ENCODE results near the gene PIGU. TPM values are rescaled to one million over a fixed set of nuclear protein-coding genes. Genes with fewer than 3 reads are reported as not detected.

Gene PIGU
- total and polyA plus RNA-seq, 2 of the 13 experiments (the other 11 are each of a cell fraction or from before 2014, with no cell fraction given): 45.5 to 231 TPM

DNA sequence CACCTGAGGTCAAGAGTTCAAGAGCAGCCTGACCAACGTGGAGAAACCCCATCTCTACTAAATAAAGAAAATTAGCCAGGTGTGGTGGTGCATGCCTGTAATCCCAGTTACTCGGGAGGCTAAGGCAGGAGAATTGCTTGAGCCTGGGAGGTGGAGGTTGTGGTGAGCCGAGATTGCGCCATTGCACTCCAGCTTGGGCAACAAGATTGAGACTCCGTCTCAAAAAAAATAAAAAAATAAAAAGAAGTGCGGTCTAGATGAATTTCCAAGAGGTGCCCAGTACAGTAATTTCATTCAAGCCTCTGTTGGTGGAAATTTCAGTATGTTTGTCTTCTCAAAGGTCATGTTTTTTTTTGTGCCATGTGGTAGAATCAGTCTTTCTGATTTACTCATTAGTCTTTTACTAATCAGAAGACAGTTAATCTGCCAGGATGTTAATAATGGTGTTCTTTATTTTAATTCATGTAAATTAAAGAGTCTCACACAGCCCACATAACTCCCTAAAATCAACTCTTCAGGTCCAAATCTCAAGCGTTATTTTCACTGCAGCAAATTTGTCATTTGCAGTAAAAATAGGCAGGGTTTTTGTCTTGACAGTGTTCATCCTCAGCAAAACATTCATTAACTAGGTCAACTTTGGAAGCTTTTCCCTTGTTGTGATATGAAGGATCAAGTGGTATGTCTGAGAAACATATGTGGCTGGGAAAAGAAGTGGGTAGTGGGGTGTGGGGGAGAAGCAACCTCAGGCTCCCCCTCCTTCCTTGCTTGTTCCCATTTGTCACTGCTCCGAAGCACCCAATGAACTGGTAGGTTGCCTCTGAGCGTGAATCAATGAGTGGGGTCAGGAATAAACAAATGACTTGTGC, 40.6 kb upstream of the PIGU start:
- Histone ChIP-seq H3K9me3 (ENCODE audit: low read length) (no peaks in the 10 kb centered on the region), H3K4me2 (ENCODE audit: low read depth, low read length) (peak overlapping the region; percentile 50), H3K9ac (ENCODE audit: insufficient read depth, low read depth, low read length) (peak overlapping the region; percentile 26), H2AFZ (ENCODE audit: low read length) (no peak overlapping the region), H3K27me3 (ENCODE audit: control insufficient read depth in 1 of 2, insufficient read depth in 2 of 2, low read length in 2 of 2) (no peaks in the 10 kb centered on the region), H3K79me2 (ENCODE audit: insufficient read depth, low read length) (no peaks in the 10 kb centered on the region), H3K4me3 (replicated peaks in 1 of 3; ENCODE audit: insufficient read depth in 1 of 3, low read depth in 2 of 3, low read length in 3 of 3) (peak overlapping the region in 2 of 3 experiments; percentile 2 to 12; a peak in 1 of 6 replicates), H4K20me1 (ENCODE audit: insufficient read depth, low read length) (no peaks in the 10 kb centered on the region), H3K4me1 (ENCODE audit: insufficient read depth, low read length) (peaks cover 71% of the 10 kb centered on the region), H3K27ac (ENCODE audit: extremely low read length, insufficient read depth, low read length) (peak overlapping the region; percentile 71), H3K36me3 (replicated peaks in 1 of 2; ENCODE audit: control insufficient read depth in 1 of 2, insufficient read depth in 2 of 2, low read length in 2 of 2) (peaks cover 3 to 21% of the 10 kb centered on the region in 2 experiments; a peak in 4 of 5 replicates)
- FAIRE-seq (no peak), ATAC-seq (peak; percentile 40), DNase-seq (ENCODE audit: low spot score) (peak; percentile 90)
- no TSS peak for BruUV-seq (replicated peaks)
- WGBS (ENCODE audit: low lambda C conversion rate): 20% methylated on average over 9 of the region's 9 CpGs
- in situ Hi-C loops (cut with HindIII; ENCODE audit: extremely low pct_ligation_motif_present, low pct_unique_long_range_greater_than_20kb) (no loop called here), intact Hi-C loops (cut with micrococcal nuclease; ENCODE audit: unreplicated experiment) (no loop called here)
- POLR2A ChIA-PET: interaction anchor here (2.0 to 16.2 kb wide), 2 partner anchors 13 to 40 kb away, joined by 9 to 168 read pairs; partner anchors contain the start of genes PIGU and TP53INP2
- CTCF ChIA-PET (ENCODE audit: low intra/inter-chr PET ratio, low total read pairs): no interaction called here
- TF ChIP-seq, protein P1, sequence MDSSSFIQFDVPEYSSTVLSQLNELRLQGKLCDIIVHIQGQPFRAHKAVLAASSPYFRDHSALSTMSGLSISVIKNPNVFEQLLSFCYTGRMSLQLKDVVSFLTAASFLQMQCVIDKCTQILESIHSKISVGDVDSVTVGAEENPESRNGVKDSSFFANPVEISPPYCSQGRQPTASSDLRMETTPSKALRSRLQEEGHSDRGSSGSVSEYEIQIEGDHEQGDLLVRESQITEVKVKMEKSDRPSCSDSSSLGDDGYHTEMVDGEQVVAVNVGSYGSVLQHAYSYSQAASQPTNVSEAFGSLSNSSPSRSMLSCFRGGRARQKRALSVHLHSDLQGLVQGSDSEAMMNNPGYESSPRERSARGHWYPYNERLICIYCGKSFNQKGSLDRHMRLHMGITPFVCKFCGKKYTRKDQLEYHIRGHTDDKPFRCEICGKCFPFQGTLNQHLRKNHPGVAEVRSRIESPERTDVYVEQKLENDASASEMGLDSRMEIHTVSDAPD (CRISPR knock-in tag; IDR thresholded peaks at IDR 0.05): peak; percentile 90
- TF ChIP-seq SP1 (IDR thresholded peaks at IDR 0.05) (no peak), SP1 (CRISPR knock-in tag; IDR thresholded peaks at IDR 0.05) (no peak), NFKBIZ (CRISPR knock-in tag; IDR thresholded peaks at IDR 0.05) (no peak), ZNF460 (CRISPR knock-in tag; IDR thresholded peaks at IDR 0.05; ENCODE audit: borderline replicate concordance) (peak; percentile 99), ZNF382 (CRISPR knock-in tag; IDR thresholded peaks at IDR 0.05; ENCODE audit: borderline replicate concordance) (peak; percentile 80), ZNF263 (CRISPR knock-in tag; IDR thresholded peaks at IDR 0.05) (no peak), NFIB (CRISPR knock-in tag; IDR thresholded peaks at IDR 0.05; ENCODE audit: borderline replicate concordance) (no peak), PHF20 (CRISPR knock-in tag; IDR thresholded peaks at IDR 0.05) (no peak), HMGA1 (CRISPR knock-in tag; conservative IDR thresholded peaks at IDR 0.05) (no peak), WIZ (CRISPR knock-in tag; IDR thresholded peaks at IDR 0.05) (no peak)
- TF ChIP-seq, protein P2, sequence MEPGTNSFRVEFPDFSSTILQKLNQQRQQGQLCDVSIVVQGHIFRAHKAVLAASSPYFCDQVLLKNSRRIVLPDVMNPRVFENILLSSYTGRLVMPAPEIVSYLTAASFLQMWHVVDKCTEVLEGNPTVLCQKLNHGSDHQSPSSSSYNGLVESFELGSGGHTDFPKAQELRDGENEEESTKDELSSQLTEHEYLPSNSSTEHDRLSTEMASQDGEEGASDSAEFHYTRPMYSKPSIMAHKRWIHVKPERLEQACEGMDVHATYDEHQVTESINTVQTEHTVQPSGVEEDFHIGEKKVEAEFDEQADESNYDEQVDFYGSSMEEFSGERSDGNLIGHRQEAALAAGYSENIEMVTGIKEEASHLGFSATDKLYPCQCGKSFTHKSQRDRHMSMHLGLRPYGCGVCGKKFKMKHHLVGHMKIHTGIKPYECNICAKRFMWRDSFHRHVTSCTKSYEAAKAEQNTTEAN (CRISPR knock-in tag; conservative IDR thresholded peaks at IDR 0.05): no peak
- TF ChIP-seq, protein P3, sequence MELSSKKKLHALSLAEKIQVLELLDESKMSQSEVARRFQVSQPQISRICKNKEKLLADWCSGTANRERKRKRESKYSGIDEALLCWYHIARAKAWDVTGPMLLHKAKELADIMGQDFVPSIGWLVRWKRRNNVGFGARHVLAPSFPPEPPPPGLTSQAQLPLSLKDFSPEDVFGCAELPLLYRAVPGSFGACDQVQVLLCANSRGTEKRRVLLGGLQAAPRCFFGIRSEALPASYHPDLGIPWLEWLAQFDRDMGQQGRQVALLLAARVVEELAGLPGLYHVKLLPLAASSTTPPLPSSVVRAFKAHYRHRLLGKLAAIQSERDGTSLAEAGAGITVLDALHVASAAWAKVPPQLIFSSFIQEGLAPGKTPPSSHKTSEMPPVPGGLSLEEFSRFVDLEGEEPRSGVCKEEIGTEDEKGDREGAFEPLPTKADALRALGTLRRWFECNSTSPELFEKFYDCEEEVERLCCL (CRISPR knock-in tag; IDR thresholded peaks at IDR 0.05; ENCODE audit: borderline replicate concordance): no peak
- TF ChIP-seq, protein P4, sequence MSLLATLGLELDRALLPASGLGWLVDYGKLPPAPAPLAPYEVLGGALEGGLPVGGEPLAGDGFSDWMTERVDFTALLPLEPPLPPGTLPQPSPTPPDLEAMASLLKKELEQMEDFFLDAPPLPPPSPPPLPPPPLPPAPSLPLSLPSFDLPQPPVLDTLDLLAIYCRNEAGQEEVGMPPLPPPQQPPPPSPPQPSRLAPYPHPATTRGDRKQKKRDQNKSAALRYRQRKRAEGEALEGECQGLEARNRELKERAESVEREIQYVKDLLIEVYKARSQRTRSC (CRISPR knock-in tag; IDR thresholded peaks at IDR 0.05; ENCODE audit: low read depth): no peak
